Gastrocnemius medialis (tissue), 4 donors: ENCODE measurements around the gene BRIX1. TPM values are rescaled to one million over a fixed set of nuclear protein-coding genes. Genes with fewer than 3 reads are reported as not detected.

Experiments used
- ATAC-seq, 2 donors: fragments of 150-250 bp; one replicate each; pipeline ENCODE4 v1.9.1; 2016
- DNase-seq, 2 donors: peaks; one replicate each; pipeline ENCODE4 v3.0.0-alpha.2; 2019
- H3K27ac ChIP-seq, 4 donors: fragments of 200-600 bp; sonication (generic); 1 replicate in 1 of 4; 2 replicates in 3 of 4; pipeline ENCODE4 v1.5.1; 2016 to 2018; ENCODE audit warnings: mild to moderate bottlenecking in 2 of 4, moderate library complexity in 1 of 4
- H3K27me3 ChIP-seq, 3 donors: fragments of 200-600 bp; sonication (generic) in 2 of 3; 1 replicate in 1 of 3; 2 replicates in 2 of 3; pipeline versions ENCODE4 v1.5.1 to v1.6.0; 2016 to 2019; ENCODE audit warnings: mild to moderate bottlenecking in 1 of 3, moderate library complexity in 1 of 3
- H3K36me3 ChIP-seq, 2 donors: fragments of 200-600 bp; sonication (generic) in 1 of 2; one replicate each; pipeline ENCODE4 v1.5.1; 2017 to 2018
- H3K4me1 ChIP-seq, 2 donors: fragments of 200-600 bp; sonication (generic) in 1 of 2; one replicate each; pipeline ENCODE4 v1.5.1; 2016 to 2017; ENCODE audit warnings: mild to moderate bottlenecking in 2 of 2
- H3K4me3 ChIP-seq, 4 donors: fragments of 200-600 bp; sonication (generic) in 3 of 4; 1 replicate in 1 of 4; 2 replicates in 3 of 4; pipeline ENCODE4 v1.5.1; 2016 to 2019; ENCODE audit warnings: mild to moderate bottlenecking in 2 of 4
- H3K9me3 ChIP-seq, 3 donors: fragments of 200-600 bp; sonication (generic) in 2 of 3; 1 replicate in 1 of 3; 2 replicates in 2 of 3; pipeline ENCODE4 v1.5.1; 2016 to 2019
- POLR2A ChIP-seq, 2 donors: fragments of 450-650 bp; IDR thresholded peaks; one replicate each; pipeline ENCODE4 v1.6.1; 2017; ENCODE audit warnings: antibody characterized with exemption in 2 of 2, mild to moderate bottlenecking in 2 of 2, moderate library complexity in 2 of 2
- in situ Hi-C, 4 donors: fragments of 200-750 bp; cut with MboI; loops; one replicate each; pipeline versions ENCODE4 v1.15.0 to v1.8.0; 2017; ENCODE audit warnings: low sequenced_read_pairs in 4 of 4
- intact Hi-C: fragments of 100-400 bp; cut with DNase I; formaldehyde crosslinking; loops from one replicate; pipeline ENCODE4 v1.15.1; 2023; ENCODE audit warnings: low total_unique reads
- total RNA-seq, 4 donors: library from RNA; depleted of rRNA; stranded (reverse); fragments of >200 nt; gene quantifications; one replicate each; pipeline versions ENCODE4 v1.1.0 to v1.2.3, GENCODE V29; 2016
- TF ChIP-seq, protein P1 (sequence below), 5 experiments: fragments of 450-650 bp in 3 of 5; fragments of 200-600 bp in 2 of 5; sonication (generic) in 2 of 5; IDR thresholded peaks in 4 of 5; conservative IDR thresholded peaks in 1 of 5; 1 replicate in 4 of 5; 2 replicates in 1 of 5; pipeline ENCODE4 v1.5.1; 2016 to 2019; ENCODE audit warnings: antibody characterized with exemption in 5 of 5, mild to moderate bottlenecking in 3 of 5, moderate library complexity in 3 of 5

The BRIX1 gene
- total RNA-seq, 4 donors from 2014 or later = 9.2 to 15.7 (median 12.0) TPM

DNA sequence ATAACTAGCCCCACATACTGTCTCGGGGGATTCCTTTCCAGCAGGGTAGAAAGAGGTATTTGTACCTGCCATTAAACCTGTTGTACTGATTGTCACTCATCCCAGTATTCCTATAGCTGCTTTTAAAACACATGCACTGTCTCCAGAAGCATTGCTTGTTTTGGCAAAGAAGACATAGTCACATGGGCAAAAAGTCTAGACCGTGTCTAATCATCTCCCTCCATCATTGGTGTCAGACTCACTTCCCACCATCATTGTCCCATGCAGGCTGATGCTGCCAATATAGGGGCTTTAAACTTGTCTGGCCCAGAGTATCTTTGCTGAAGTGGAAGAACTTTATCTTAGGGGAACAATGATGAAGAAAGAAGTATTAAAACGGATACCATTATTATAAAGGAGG, 26.4 kb downstream of the BRIX1 start:
- Histone ChIP-seq H3K36me3 (peaks cover 3 to 89% of the 10 kb centered on the region in 2 donors), H3K4me3 (no peak overlapping the region), H3K27me3 (no peaks in the 10 kb centered on the region), H3K9me3 (no peaks in the 10 kb centered on the region), H3K4me1 (no peaks in the 10 kb centered on the region), H3K27ac (no peak overlapping the region)
- intact Hi-C loops (no loop called here), in situ Hi-C loops (loop anchor here in 1 of 4 donors (25.0 kb wide), 1 partner anchor 1505 kb away; the partner anchor contains the start of gene TARS1)
- no peak for TF ChIP-seq POLR2A (IDR thresholded peaks at IDR 0.05)
- TF ChIP-seq, protein P1, sequence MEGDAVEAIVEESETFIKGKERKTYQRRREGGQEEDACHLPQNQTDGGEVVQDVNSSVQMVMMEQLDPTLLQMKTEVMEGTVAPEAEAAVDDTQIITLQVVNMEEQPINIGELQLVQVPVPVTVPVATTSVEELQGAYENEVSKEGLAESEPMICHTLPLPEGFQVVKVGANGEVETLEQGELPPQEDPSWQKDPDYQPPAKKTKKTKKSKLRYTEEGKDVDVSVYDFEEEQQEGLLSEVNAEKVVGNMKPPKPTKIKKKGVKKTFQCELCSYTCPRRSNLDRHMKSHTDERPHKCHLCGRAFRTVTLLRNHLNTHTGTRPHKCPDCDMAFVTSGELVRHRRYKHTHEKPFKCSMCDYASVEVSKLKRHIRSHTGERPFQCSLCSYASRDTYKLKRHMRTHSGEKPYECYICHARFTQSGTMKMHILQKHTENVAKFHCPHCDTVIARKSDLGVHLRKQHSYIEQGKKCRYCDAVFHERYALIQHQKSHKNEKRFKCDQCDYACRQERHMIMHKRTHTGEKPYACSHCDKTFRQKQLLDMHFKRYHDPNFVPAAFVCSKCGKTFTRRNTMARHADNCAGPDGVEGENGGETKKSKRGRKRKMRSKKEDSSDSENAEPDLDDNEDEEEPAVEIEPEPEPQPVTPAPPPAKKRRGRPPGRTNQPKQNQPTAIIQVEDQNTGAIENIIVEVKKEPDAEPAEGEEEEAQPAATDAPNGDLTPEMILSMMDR (IDR thresholded peaks at IDR 0.05 in 4 of 5, conservative IDR thresholded peaks at IDR 0.05 in 1 of 5) = no peak
- DNase-seq (no peak), ATAC-seq (no peak)

DNA sequence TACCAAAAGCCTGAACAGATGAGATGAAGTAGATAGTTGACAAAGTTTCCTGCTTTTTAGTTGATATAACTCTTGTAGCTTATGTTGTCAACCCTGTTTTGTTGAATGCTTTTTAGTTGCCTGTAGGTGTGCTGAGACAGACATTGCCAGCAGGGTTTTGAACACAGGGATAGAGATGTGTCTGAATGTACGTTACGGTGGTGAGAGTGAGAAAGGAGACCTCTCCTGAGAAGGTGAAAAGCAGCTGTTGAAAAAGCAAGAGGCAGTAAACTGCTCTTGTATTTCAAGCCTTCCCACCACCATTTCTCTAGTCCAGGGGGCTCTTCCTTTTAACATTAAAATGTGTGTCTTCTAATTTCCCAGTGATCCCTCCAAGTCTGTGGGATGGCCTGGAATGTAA, 28.5 kb downstream of the BRIX1 start:
- ATAC-seq (no peak), DNase-seq (no peak)
- Histone ChIP-seq H3K4me1 (no peaks in the 10 kb centered on the region), H3K4me3 (no peak overlapping the region), H3K36me3 (peaks cover 0 to 80% of the 10 kb centered on the region in 2 donors), H3K9me3 (no peaks in the 10 kb centered on the region), H3K27ac (no peak overlapping the region), H3K27me3 (no peaks in the 10 kb centered on the region)
- TF ChIP-seq, protein P1 (IDR thresholded peaks at IDR 0.05 in 4 of 5, conservative IDR thresholded peaks at IDR 0.05 in 1 of 5) = no peak
- TF ChIP-seq POLR2A (IDR thresholded peaks at IDR 0.05) = no peak
- in situ Hi-C loops (loop anchor here in 1 of 4 donors (25.0 kb wide), 1 partner anchor 1507 kb away; the partner anchor contains the start of gene TARS1), intact Hi-C loops (no loop called here)

DNA sequence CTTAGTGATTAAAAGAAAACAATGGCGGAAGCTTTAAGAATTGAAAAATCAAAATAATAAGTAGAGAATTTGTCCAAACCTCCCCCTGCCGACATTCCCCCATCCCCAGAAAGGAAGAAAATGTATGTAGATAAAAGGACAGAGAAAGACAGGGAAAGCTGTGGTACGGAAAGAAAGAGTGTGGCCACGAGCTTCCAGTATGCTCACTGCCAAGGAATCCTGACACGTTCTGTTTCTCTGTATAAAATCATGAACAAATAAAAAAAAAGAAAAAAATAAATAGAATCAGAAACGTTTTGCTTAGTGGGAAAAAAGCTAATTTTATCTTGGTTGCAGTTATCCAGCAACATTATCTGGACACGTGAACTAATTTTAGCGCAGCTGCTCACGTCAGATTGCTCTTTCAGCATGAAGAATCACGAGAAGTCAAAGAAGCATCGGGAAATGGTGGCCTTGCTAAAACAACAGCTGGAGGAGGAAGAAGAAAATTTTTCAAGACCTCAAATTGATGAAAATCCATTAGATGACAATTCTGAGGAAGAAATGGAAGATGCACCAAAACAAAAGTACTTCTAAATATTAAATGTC, 29.0 kb downstream of the BRIX1 start:
- H3K27me3 ChIP-seq = no peaks in the 10 kb centered on the region
- ATAC-seq = no peak
- no peak for TF ChIP-seq POLR2A (IDR thresholded peaks at IDR 0.05)
- TF ChIP-seq, protein P1 (IDR thresholded peaks at IDR 0.05 in 4 of 5, conservative IDR thresholded peaks at IDR 0.05 in 1 of 5) = no peak
- H3K9me3 ChIP-seq = no peaks in the 10 kb centered on the region
- in situ Hi-C loops (loop anchor here in 1 of 4 donors (25.0 kb wide), 1 partner anchor 1507 kb away; the partner anchor contains the start of gene TARS1), intact Hi-C loops (no loop called here)
- no peaks in the 10 kb centered on the region for H3K4me1 ChIP-seq
- H3K27ac ChIP-seq = no peak overlapping the region
- DNase-seq = no peak
- no peak overlapping the region for H3K4me3 ChIP-seq
- peaks cover 0 to 79% of the 10 kb centered on the region in 2 donors for H3K36me3 ChIP-seq

DNA sequence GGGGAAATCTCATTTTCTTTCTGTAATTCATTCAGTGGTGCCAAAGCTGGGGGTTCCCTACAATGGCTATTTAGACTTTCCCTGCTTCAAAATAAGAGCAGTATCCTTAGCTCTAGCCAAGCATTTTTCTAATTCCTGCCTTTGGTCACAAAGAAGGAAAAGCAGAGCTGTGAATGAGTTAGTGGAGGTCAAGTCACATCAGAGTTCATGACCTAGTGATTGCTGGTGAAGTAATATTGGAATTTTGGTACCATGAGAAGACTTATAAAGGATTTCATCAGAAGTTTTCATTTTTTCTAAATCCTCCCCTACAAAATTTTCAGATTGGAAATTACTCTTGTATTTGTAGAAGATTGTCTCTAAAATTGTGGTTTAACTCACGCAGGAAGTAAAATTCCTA, 41.8 kb downstream of the BRIX1 start:
- Histone ChIP-seq H3K4me1 (no peaks in the 10 kb centered on the region), H3K27me3 (no peaks in the 10 kb centered on the region), H3K4me3 (no peak overlapping the region), H3K36me3 (peaks cover 0 to 30% of the 10 kb centered on the region in 2 donors), H3K27ac (no peak overlapping the region), H3K9me3 (no peaks in the 10 kb centered on the region)
- in situ Hi-C loops (no loop called here), intact Hi-C loops (no loop called here)
- ATAC-seq (no peak), DNase-seq (no peak)
- TF ChIP-seq POLR2A (IDR thresholded peaks at IDR 0.05) = no peak
- TF ChIP-seq, protein P1 (IDR thresholded peaks at IDR 0.05 in 4 of 5, conservative IDR thresholded peaks at IDR 0.05 in 1 of 5) = no peak
